GM21381 (cell line): Measurements from ENCODE around the gene MFAP3L.

Experiments used
- ATAC-seq: cut with Tn5 transposase; IDR thresholded peaks from one replicate; pipeline ENCODE4 v1.9.1; 2021; ENCODE audit warnings: mild to moderate bottlenecking, moderate library complexity; ENCODE audit not compliant: unreplicated experiment

The MFAP3L gene

DNA sequence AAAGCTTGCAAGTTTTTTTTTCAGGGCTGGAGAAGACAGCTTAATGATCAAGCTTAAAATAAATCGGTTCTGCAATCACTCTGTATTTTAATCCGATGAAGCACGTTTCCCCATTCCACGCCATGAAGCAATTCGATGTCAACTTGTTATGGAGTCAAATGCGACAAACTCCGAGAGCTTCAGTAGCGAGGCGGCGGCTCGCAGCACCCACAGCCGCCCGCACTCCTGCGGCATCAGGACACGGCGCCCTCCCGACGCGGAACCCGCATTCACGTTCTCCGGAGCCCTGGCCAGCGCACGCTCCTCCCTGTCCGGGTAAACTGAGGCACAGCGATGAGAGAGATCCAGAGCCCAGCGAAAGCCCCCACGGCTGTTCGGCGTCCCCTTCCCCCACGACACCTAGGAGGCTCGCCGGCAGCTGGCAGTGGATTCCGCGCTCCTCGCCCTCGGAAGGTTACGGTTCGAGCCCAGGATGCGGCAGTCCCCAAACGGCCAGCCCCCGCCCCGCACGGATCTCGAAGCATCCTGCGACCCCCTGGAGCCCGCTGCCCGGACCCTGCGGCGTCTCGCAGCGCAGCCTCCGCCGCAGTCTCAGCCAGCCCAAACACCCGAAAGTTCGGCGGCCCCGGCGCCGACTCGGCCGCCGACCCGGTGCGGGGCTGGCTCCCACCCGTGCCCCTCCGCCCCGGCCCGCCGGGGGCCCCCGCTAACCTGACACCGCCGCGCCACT is 507 bp downstream of the MFAP3L start:
- ATAC-seq: no peak

DNA sequence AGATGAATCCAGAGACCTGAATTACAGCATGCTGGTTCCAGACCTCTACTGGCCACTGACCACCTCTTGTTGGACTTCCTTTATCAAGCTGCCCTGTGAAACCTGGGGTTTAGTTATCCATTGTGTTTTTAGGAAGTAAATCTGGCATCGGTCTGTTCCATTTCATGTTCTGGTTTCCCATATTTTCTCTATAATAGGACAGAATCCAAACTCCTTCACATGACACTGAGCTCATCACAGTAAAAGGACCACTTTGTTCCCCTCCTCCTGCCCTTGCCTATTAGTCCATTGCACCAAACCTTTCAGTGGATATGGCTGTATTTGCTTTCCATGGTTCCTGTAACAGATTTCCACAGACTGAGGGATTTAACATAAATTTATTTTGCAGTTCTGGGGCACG is 4.0 kb downstream of the MFAP3L start:
- ATAC-seq: no peak

DNA sequence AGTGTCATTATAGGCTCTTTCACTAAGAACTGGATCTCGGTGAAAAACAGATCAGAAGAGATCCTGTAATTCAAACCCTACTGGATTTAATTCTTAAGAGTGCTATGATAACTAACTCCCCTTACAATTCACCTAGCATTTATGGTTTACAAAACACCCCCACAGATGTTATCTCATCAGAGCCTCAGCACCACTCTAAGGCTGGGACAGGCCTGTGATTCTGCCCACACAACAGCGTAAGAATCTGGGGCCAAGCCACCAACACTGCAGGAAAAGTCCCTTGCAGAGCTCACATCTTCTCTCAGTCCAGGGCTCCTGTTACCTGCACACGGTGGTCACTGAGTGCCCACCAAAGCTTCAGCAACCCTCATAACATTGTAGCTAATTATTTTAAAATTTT is 8.9 kb downstream of the MFAP3L start:
- no peak for ATAC-seq

DNA sequence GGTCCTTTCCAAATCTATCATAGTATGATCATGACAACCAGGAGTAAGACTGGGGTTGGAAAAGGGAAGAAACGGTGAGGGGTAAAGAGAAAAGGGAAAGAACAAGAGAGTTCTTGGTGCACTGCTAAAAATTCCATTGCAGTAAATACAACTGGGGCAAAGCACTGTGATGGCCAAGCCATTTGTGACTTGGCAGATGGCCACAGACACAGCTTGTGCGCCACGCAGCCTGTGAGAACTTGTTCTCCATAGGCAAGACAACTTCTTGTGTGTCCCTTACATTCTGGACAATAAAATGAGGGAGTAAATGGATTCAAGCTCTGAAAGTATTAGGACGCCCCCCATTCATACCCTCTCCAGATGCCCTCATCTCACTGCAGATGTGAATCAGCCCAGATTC is 10.9 kb downstream of the MFAP3L start:
- ATAC-seq: no peak

DNA sequence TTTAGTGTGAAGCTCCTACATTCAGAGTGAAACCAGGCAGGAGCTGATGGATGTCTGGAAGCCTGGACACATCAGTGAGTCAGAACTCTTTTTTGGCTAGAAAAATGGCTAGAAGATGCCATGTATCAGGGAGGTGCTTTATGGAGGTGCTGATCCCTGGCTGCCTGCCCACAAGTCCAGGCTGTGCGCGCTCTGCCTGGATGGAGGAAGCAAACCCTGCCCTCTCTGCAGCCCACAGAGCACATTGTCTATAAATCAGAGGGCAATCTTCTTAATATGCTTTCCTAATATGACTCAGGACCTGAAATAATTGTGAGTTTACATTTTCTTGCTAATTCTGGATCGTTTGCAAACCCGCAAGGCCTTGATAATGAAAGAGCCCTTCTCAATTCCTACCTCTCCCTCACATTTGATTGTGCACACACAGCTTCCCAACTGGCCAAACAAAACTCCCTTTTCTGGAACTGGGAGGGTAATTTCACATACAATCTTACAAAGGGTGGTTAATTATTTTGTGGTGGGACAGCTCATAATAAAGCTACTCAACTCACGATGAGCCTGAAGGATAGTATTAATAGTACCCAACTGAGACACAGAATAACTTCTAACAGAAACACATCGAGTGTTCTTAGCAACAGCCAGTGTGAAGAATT is 11.7 kb downstream of the MFAP3L start:
- no peak for ATAC-seq

DNA sequence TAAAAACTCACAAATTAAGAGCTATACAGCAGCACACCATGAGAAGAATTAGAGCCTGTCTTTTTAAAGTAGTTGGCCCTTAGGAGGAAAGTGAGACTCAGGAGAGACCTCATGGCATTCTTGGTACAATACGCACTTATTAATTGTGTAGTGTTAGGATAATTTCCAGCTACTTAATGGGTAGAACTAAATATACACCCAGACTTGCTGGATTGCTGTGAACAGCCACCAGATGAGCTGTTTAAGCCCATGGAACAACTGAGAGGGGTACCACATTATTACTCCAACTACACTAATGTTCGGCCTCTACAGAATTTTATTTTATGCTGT is 13.6 kb downstream of the MFAP3L start:
- no peak for ATAC-seq

DNA sequence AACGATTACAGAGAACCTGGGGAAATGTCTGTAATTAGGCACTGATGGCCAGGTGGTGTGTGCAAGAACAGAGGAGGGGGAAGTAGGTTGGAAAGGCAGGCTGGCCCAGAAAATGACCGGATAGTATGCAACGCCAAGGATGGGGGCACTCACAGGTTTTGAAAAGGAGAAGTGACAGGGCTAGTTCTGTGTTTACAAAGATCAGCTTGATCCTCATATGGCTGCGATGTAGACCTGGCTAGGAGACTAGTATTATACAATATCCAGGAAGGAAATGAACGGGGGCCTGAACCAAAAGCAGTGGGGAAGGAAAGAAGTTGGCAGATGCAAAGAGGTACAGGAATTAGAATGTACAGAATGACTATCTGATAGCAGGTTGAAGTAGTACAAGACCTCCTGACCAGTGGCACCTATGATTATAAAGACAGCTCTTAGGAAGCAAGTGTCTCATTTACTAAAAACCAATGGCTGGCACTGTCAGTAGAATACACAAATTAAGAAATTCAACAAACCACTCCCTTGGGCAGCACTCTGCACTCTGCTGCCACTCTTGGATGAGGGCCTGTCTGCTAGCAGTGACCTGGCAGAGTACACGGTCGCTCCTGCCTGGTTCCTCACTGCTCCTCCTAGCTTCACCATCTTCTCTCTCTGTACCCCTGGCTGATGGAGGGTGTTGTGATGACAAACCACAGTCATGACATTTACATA is 14.1 kb downstream of the MFAP3L start:
- ATAC-seq: no peak

DNA sequence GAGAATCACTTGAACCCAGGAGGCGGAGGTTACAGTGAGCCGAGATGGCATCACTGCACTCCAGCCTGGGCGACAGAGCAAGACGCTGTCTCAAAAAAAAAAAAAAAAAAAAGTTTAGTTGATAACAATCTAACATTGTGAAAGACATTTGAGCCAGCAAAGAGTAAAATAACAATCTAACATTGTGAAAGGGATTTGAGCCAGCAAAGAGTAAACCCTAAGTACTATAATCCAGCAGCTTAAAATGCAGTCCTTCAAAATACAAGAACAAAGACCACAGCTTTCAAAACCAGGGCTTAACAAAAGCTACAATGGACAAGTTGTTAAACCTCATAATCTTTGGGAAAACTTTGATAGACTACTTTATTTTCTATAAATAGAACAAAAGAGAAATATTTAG is 16.9 kb downstream of the MFAP3L start:
- ATAC-seq: no peak

DNA sequence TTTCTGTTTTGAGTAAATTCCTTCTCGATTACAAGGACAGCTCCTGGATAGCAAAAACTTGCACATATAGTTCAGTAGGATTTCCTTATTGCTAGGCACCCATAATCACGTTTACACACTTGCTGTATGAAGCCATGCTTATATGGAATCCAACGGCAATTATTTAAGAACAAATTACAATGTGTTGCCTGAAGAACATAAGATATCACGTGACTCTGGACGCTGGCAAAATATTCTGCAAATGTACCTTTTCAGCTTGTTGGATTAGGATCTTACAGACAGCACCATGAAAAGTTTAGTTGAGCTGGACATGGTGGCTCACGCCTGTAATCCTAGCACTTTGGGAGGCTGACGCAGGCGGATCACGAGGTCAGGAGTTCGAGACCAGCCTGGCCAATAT is 17.4 kb downstream of the MFAP3L start:
- ATAC-seq: no peak

DNA sequence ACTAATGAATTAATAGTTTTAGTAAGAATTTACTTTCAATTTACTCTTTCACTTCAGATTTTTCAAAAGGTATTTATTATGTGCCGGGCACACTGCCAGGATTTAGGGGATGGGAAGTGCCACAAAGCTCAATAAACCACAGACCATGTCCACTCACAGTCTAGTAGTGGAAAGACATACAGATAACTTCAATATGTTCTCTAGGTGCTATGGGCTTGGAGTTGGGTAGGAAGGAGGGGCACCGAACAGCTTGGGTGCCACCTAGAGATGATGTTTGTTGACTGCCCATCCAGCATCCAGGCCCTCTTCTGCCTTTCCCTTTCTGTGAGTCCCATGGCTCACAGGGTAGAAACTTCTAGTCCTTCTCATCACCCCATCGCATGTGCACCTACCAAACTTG is 17.8 kb downstream of the MFAP3L start:
- no peak for ATAC-seq

DNA sequence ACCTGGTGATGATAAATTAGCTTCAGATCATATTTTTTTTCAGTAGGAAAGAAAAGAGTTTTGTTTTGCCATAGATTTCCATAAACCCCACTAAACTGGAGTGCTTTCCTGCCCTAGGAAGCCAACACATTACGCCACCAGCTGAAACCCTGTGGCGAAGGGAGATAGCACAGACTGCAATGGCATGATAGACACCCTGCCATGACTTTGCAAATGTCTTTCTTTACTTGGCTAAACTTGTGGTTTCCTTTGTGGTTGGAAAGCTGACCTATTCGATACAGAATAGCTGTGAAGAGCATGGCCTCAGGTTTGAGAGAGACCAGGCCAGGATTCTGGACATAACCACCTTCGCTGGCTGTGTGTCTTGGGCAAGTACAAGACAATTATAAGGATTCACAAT is 19.1 kb downstream of the MFAP3L start:
- ATAC-seq: no peak

DNA sequence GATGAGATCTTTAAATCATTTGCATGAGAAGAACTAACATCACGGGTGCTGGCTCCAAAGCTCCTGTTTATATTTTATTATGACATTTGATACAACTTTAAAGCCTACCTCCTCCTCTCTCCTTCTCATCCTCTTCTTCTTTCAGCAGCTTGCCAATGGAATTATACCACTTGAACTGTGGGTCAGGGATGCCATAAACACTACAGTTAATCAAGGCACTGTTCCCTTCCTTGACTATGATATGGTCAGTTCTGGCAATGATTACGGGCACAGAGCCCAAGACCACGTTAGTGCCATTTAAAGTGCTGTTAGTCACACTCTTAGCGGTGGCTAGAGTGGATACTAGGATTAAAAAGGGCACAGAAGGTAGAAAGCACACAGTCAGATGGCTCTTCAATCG is 20.7 kb downstream of the MFAP3L start:
- no peak for ATAC-seq

DNA sequence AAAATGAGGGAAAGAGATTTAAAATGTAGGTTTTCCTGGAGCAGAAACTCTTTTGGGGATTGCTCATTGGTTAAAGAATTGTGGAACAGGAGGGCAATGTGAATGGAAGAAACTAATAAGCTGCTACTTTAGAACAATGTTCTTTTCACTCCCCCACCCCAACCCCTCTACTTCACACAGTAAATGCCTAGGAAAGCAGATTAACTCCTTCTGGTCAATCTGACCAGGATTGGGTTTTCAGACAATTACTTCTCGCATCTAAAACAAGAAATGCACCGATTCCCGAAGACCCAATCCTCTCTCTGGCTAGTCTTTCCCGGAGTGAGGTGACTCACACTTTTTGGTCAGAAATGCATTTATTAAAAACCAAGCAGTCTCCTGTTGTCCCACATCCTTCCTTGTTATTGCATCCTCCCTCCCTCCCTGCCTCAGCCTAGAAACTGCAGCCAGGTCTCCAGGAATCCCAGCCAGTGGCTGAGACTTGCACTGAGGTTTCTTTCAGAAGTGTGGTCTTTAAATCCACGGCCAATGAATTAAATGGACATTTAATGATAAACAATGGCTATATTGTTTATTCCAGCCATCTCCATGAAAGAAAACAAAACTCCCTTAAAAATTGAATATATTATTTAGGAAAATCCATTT is 21.4 kb downstream of the MFAP3L start:
- no peak for ATAC-seq

DNA sequence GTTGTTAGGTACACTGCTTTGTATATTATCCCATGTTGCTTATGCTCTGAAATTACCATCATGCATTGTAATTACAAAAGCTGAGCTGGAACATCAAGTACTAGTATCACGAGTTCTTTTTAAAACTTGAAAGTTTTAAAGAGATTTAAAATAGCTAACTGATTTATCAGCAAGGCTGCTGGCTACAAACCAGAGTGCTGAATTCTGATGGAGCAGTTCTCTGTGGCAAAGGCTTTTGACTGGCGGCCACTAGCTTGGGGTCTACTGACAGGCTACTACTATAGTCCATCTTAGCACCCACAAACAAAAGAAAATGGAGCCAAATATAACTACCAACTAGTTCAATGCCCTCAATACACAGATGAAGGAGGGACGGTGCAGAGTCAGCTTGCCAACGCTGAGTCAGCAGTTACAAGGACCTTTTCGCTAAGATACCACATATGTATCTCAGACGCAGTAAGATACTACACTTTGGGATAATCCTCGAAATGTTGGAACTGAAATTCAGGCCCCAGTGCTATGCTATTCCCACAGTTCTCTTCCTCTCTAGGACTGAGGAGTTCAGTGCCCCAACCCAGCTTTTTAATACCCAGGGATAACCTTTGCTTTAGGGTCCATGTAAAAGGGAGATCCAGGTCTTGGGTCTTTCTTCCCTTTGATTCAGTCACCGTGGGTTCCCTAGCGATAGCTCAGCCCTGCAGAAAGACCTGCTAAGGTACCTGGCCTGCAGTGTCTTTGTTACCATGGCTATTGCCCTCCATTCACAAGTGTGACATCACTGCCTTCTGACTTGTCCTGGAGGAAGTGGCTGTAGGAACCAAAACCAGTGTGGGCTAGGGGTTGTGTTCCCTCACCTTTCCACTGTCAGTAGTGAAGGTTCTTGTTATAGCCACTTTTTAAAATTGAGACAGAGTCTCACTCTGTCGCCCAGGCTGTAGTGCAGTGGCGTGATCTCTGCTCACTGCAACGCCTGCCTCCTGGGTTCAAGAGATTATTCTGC is 22.8 kb downstream of the MFAP3L start:
- no peak for ATAC-seq

DNA sequence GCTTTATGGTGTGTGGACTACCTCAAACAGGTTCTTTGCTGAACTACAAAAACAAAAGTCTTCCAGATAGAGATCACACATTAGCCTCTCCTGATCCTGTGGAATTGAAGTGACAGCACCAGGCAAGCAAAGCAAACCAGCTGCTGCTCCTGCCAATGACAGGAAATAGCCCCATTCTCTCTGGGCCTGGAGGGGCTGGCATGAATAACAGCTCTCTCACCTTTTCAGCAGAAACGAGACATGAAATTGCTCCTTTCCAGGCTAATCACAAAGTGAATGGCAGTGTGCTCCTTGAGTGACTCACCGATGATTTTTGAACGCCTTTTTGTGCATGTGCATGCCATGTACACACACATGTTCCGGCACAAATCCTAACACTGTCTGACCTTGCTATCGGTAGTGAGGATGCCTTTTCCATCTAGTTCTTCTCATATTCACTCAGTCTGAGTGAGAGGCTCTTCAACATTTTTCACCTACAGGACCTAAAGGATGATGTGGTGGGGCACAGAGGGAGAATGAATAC is 24.4 kb downstream of the MFAP3L start:
- no peak for ATAC-seq

DNA sequence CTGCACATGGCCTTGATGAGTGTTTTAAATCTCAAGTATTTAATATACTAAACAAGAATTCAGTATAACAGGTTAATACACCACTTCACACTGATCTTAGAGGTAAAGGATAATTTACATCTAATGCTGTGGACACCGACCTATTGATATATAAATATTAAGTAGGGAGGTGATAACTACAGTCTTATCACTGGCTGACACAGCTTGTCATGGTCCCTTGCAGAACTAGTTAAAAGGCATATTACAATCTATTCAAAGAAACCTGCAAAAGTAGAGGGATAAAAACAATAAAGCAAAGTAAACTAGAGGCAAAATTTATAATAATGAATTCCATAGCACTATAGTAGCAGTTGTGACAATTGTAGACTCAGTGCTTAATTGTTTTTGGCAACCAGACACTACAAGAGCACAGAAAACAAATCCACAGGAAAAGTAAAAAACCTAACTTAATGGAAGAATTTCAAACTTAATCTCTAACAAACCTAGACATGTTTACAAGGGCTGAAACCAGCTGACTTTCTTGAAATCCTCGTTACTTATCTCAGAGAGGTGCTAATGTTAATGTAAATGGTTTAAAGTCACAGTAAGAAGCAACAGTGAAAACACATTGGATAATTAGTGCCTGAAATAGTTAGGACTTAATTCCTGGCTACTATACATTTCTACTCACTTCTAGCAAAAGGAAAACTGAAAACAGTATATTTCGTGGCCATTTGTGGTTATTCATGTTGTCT is 25.0 kb downstream of the MFAP3L start:
- no peak for ATAC-seq

DNA sequence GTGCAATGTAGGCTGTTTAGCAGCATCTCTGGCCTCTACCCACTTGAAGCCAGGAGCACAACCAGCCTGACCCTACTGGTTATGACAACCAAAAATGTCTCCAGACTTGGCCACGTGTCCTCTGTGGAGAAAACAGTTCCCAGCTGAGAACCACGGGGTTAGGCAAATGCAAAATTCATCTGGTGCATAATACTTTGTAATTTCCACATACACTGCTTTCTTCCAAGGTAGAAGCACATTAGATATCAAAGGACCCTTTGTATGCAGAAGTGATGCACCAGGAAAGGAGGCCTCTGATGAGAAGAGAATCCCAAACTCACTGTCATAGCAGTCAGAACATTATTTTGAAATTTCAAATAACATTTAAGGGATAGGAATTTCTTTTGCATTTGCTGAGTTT is 26.3 kb downstream of the MFAP3L start:
- ATAC-seq: no peak

DNA sequence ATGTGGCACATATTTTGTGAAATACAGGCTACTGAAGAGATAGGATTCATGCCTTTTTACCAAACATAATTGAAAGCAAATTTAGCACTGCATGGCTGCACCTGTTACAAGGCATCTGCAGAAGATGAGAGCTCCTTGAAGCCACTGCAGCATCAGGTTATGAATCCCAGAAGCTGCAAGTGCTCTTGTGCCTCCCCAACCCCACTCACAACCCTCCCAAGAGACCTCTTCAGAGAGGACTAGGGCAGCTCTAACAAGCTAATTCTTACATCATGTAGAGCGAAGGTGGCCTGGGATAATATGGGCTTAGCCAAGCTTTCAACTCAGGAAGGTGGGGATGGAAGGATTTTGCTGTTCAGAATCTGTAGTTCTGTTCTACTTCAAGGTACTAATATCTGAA is 27.2 kb downstream of the MFAP3L start:
- no peak for ATAC-seq

DNA sequence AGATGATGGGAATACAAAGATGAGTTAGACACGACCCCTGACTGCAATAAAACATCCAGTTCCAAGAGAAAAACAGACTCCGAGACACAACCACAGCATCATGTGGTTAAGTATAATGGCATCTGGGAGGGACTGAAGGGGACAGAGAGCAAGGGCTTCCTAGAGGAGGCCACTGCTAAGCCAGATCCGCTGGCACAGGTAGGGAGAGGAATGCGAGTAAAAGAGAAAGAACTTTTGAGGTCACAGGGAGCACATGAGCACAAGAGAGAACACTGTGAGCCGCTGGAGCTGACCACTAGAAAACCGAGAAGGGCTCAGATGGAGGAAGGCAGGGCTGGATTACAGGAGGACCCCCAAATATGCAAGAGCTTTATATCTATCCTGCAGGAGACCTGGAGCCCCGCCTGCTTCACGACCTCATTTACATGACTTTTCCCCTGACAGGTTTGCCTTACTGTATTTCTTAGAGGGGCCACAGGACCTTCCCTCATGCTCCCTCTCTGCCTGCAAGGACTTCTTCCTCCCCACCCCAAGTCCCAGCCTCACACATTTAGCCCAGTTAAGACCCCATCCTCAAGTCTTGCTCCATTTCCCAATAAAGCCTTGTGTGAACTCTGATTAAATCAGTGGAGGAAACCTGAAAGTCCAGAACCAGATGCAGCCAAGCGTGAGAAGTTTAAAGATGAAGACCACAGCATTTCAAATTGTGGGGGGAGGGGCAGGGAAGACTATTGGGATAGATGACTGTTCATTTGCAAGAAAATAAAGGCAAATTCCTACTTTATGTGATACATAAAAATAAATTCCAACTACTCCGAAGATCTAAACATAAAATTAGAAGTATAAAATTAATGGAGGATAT is 29.6 kb downstream of the MFAP3L start:
- ATAC-seq: no peak
